OCI-LY1 (cell line): ENCODE results near the gene TEAD3.

Experiments
- H2AFZ ChIP-seq: fragments of 200-600 bp; sonication (generic), shearing (Covaris generic); 2 replicates; pipeline ENCODE4 v1.6.0; 2014; ENCODE audit warnings: antibody characterized with exemption, mild to moderate bottlenecking, low read length
- H3F3A ChIP-seq: fragments of 200-600 bp; sonication (generic), shearing (Covaris generic); 2 replicates; pipeline ENCODE4 v1.6.0; 2014; ENCODE audit warnings: mild to moderate bottlenecking, antibody characterized with exemption, low read length, moderate library complexity; ENCODE audit not compliant: insufficient read depth
- H3K27ac ChIP-seq: fragments of 200-600 bp; sonication (generic); 2 replicates; pipeline ENCODE4 v1.5.1; 2014; ENCODE audit warnings: low read length, mixed run types, mild to moderate bottlenecking, low read depth; ENCODE audit not compliant: poor library complexity, severe bottlenecking
- H3K27me3 ChIP-seq: fragments of 200-600 bp; sonication (generic); 2 replicates; pipeline ENCODE4 v1.6.0; 2014; ENCODE audit warnings: antibody characterized with exemption, mild to moderate bottlenecking, low read length, moderate library complexity; ENCODE audit not compliant: insufficient read depth
- H3K36me3 ChIP-seq: fragments of 200-600 bp; sonication (generic); 2 replicates; pipeline ENCODE4 v1.6.1; 2014; ENCODE audit warnings: mild to moderate bottlenecking, antibody characterized with exemption, low read length, moderate library complexity, mixed read lengths; ENCODE audit not compliant: insufficient read depth
- H3K4me1 ChIP-seq: fragments of 200-600 bp; sonication (generic); 2 replicates; pipeline ENCODE4 v1.5.1; 2014; ENCODE audit warnings: mild to moderate bottlenecking, low read length, moderate library complexity; ENCODE audit not compliant: insufficient read depth, severe bottlenecking
- H3K4me2 ChIP-seq: fragments of 200-600 bp; sonication (generic), shearing (Covaris generic); 2 replicates; pipeline ENCODE4 v1.6.1; 2014; ENCODE audit warnings: low read length
- H3K4me3 ChIP-seq: fragments of 200-600 bp; sonication (generic); 2 replicates; pipeline ENCODE4 v1.5.1; 2014; ENCODE audit warnings: low read length, low read depth, mild to moderate bottlenecking, mixed read lengths; ENCODE audit not compliant: poor library complexity, severe bottlenecking
- H3K79me2 ChIP-seq: fragments of 200-600 bp; shearing (Covaris generic); 2 replicates; pipeline ENCODE4 v1.6.1; 2016; ENCODE audit warnings: mixed run types, low read length, mixed read lengths; ENCODE audit not compliant: insufficient read depth
- H3K9ac ChIP-seq: fragments of 200-600 bp; sonication (generic), shearing (Covaris generic); 2 replicates; pipeline ENCODE4 v1.6.1; 2014; ENCODE audit warnings: mild to moderate bottlenecking, low read length, mixed read lengths
- H3K9me2 ChIP-seq: fragments of 200-600 bp; sonication (generic), shearing (Covaris generic); 2 replicates; pipeline ENCODE4 v1.6.1; 2014; ENCODE audit warnings: low read depth, mild to moderate bottlenecking, low read length, mixed read lengths
- H3K9me3 ChIP-seq: fragments of 200-600 bp; shearing (Covaris generic); 2 replicates; pipeline ENCODE4 v1.6.1; 2014; ENCODE audit warnings: low read length, mixed read lengths
- H4K20me1 ChIP-seq: fragments of 200-600 bp; sonication (generic), shearing (Covaris generic); 2 replicates; pipeline ENCODE4 v1.6.0; 2016; ENCODE audit warnings: mild to moderate bottlenecking, low read length; ENCODE audit not compliant: insufficient read depth
- CTCF ChIP-seq: fragments of 200-600 bp; sonication (generic), shearing (Covaris generic); IDR thresholded peaks from 2 replicates; pipeline ENCODE4 v1.5.1; 2017; ENCODE audit warnings: mild to moderate bottlenecking, antibody characterized with exemption, low read length, moderate library complexity, mixed read lengths
- EZH2 ChIP-seq: fragments of 200-600 bp; sonication (generic), shearing (Covaris generic); IDR thresholded peaks from 2 replicates; pipeline ENCODE4 v1.8.0; 2017; ENCODE audit warnings: borderline replicate concordance, mixed run types, mild to moderate bottlenecking, antibody characterized with exemption, low read length, moderate library complexity, mixed read lengths

The TEAD3 gene

DNA sequence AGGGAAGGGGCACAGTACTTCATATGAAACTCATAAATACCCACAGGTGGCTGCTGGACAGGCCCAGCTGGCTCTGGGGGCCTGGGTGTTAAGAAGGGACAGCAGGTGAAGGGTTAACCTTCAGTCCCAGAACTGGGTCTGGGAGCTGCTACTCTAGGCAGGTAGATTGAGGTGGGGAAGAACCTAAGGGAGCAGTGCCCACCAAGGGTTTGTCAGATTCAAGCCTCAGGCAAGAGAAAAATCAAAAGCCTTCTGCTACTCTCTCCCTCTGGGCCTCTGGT lies 23.1 kb downstream of the TEAD3 start:
- no peaks in the 10 kb centered on the region for H3K27me3 ChIP-seq
- H3K4me2 ChIP-seq, result no peak overlapping the region
- no peak overlapping the region for H2AFZ ChIP-seq
- H3K9ac ChIP-seq, result no peak overlapping the region
- H3F3A ChIP-seq, result peaks cover 15% of the 10 kb centered on the region; the same call in 1 of the 2 replicates
- TF ChIP-seq CTCF, result no peak
- TF ChIP-seq EZH2, result no peak
- H3K36me3 ChIP-seq, result peaks cover 57% of the 10 kb centered on the region
- no peaks in the 10 kb centered on the region for H3K9me3 ChIP-seq
- H3K4me1 ChIP-seq, result peaks cover 29% of the 10 kb centered on the region
- no peaks in the 10 kb centered on the region for H4K20me1 ChIP-seq
- H3K4me3 ChIP-seq, result no peak overlapping the region
- H3K9me2 ChIP-seq, result no peaks in the 10 kb centered on the region
- H3K79me2 ChIP-seq, result peaks cover 8% of the 10 kb centered on the region; the same call in 1 of the 2 replicates
- H3K27ac ChIP-seq, result no peak overlapping the region

DNA sequence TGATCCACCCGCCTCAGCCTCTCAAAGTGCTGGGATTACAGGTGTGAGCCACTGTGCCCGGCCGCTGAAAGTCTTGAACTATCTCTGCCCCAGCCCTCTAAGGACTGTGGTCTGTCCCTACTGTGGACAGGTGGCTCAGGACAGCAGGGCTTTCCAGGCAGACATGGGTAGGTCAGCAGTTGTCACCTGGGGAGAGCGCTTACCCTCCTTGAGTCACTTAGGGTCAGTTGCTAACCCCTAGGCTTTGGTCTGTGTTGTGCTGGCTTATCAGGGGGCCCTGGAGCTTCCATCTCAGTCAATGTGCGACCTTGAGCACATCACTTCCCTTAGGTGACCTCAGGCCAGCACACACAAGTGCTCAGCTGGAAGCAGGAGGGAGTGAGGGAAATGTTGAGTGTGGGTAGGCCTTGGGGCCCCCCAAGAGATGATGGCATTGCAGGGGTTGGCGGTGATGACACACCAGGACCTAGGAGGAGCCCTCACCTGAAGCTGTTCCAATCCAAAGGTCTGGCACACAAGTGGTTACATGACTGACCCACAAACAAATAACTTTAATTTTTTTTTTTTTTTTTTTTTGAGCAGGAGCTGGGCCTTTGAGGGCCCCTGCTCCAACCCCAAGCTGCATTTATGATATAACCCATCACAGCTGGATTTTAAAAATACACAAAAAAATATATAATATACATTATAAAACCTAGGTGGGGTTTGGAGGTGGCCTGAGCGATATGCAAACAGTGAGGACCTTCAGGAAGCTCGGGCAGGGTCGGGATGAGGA lies 23.6 kb downstream of the TEAD3 start:
- no peak overlapping the region for H2AFZ ChIP-seq
- H3K9ac ChIP-seq, result no peak overlapping the region
- no peak overlapping the region for H3K27ac ChIP-seq
- no peaks in the 10 kb centered on the region for H3K27me3 ChIP-seq
- peaks cover 29% of the 10 kb centered on the region for H3K4me1 ChIP-seq
- H4K20me1 ChIP-seq, result no peaks in the 10 kb centered on the region
- H3K9me2 ChIP-seq, result no peaks in the 10 kb centered on the region
- no peaks in the 10 kb centered on the region for H3K9me3 ChIP-seq
- peaks cover 62% of the 10 kb centered on the region for H3K36me3 ChIP-seq
- peaks cover 15% of the 10 kb centered on the region; the same call in 1 of the 2 replicates for H3F3A ChIP-seq
- H3K4me2 ChIP-seq, result no peak overlapping the region
- TF ChIP-seq EZH2, result no peak
- TF ChIP-seq CTCF, result no peak
- H3K4me3 ChIP-seq, result no peak overlapping the region
- peaks cover 13% of the 10 kb centered on the region; the same call in 1 of the 2 replicates for H3K79me2 ChIP-seq

DNA sequence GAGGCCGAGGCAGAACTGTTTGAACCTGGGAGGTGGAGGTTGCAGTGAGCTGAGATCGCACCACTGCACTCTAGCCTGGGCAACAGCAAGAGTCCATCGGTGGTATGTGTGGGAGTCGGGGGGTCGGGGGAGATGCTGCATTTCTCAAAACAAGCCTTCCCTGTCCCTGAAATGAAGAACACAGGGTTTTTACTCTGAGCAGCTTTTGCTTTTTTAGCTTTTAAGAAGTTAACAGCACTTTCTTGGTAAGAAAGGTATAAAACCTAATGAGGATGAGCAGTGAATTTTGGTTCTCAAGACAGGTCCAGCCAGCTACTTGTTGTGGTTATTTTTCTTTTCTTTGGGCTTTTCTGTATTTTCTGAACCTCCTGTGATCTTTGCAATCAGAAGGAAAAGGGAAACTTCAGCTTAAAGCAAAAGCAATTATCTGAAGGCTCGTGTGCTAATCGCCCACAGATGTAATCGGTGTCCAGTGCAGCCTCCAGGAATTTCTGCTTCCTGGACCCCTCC lies 25.0 kb downstream of the TEAD3 start:
- Histone ChIP-seq H3K79me2 (peaks cover 13% of the 10 kb centered on the region; the same call in 1 of the 2 replicates), H3K36me3 (peaks cover 62% of the 10 kb centered on the region), H4K20me1 (no peaks in the 10 kb centered on the region), H3K4me2 (peak overlapping the region; percentile 99), H2AFZ (no peak overlapping the region), H3K27ac (no peak overlapping the region), H3K27me3 (no peaks in the 10 kb centered on the region), H3K9me3 (no peaks in the 10 kb centered on the region), H3K4me1 (peaks cover 36% of the 10 kb centered on the region), H3K4me3 (peak overlapping the region; percentile 87), H3K9ac (no peak overlapping the region; the same call in 1 of the 2 replicates), H3F3A (peaks cover 15% of the 10 kb centered on the region; the same call in 1 of the 2 replicates), H3K9me2 (no peaks in the 10 kb centered on the region)
- TF ChIP-seq CTCF (no peak), EZH2 (no peak)
